Fibroblast of lung (primary cell): ENCODE results near the gene ATP6V0C. TPM values are rescaled to one million over a fixed set of nuclear protein-coding genes. Genes with fewer than 3 reads are reported as not detected.

Experiments used
- DNase-seq, 2 donors: peaks; one replicate each; pipeline versions ENCODE4 v3.0.0 to v3.0.0-alpha.2; 2010; ENCODE audit warnings: low read depth in 2 of 2
- H2AFZ ChIP-seq: 2 replicates; pipeline ENCODE4 v1.5.1; 2012; ENCODE audit warnings: low read length, control low read depth, inconsistent platforms
- H3K27ac ChIP-seq: 2 replicates; pipeline ENCODE4 v1.5.1; 2011; ENCODE audit warnings: low read length, control low read depth; ENCODE audit not compliant: insufficient read depth
- H3K27me3 ChIP-seq: 2 replicates; pipeline ENCODE4 v1.5.1; 2011; ENCODE audit warnings: mild to moderate bottlenecking, low read length; ENCODE audit not compliant: control insufficient read depth, insufficient read depth
- H3K36me3 ChIP-seq: 2 replicates; pipeline ENCODE4 v1.5.1; 2011; ENCODE audit warnings: low read length; ENCODE audit not compliant: control insufficient read depth, insufficient read depth
- H3K4me1 ChIP-seq: 2 replicates; pipeline ENCODE4 v1.5.1; 2011; ENCODE audit warnings: low read length; ENCODE audit not compliant: control insufficient read depth, insufficient read depth; ENCODE audit errors: extremely low read depth
- H3K4me2 ChIP-seq: 2 replicates; pipeline ENCODE4 v1.5.1; 2011; ENCODE audit warnings: low read length, control low read depth; ENCODE audit not compliant: insufficient read depth; ENCODE audit errors: extremely low read depth
- H3K4me3 ChIP-seq, 4 experiments: fragments of 200-600 bp in 1 of 4; sonication (generic) in 1 of 4; replicated peaks in 1 of 4; 2 replicates each; pipeline ENCODE4 v1.5.1; 2011 to 2016; ENCODE audit warnings: low read length in 4 of 4, low read depth in 3 of 4, mild to moderate bottlenecking in 3 of 4, control low read depth in 2 of 4, inconsistent platforms in 1 of 4, mixed read lengths in 1 of 4; ENCODE audit not compliant: insufficient read depth in 1 of 4; ENCODE audit errors: control extremely low read depth in 1 of 4
- H3K79me2 ChIP-seq: 2 replicates; pipeline ENCODE4 v1.5.1; 2012; ENCODE audit warnings: mild to moderate bottlenecking, low read length, inconsistent platforms; ENCODE audit not compliant: control insufficient read depth, insufficient read depth
- H3K9ac ChIP-seq: 2 replicates; pipeline ENCODE4 v1.5.1; 2011; ENCODE audit warnings: mild to moderate bottlenecking, low read length, control low read depth; ENCODE audit not compliant: insufficient read depth
- H3K9me3 ChIP-seq: 2 replicates; pipeline ENCODE4 v1.5.1; 2012; ENCODE audit warnings: low read depth, low read length; ENCODE audit not compliant: control insufficient read depth, insufficient read depth
- H4K20me1 ChIP-seq: 2 replicates; pipeline ENCODE4 v1.5.1; 2011; ENCODE audit warnings: low read length; ENCODE audit not compliant: control insufficient read depth, insufficient read depth; ENCODE audit errors: extremely low read depth
- CTCF ChIP-seq, 2 donors: IDR thresholded peaks in 1 of 2; conservative IDR thresholded peaks in 1 of 2; 1 replicate in 1 of 2; 2 replicates in 1 of 2; pipeline ENCODE4 v1.5.1; 2011 to 2012; ENCODE audit warnings: low read length in 2 of 2, control low read depth in 1 of 2, inconsistent platforms in 1 of 2, low read depth in 1 of 2, mild to moderate bottlenecking in 1 of 2
- EZH2 ChIP-seq: IDR thresholded peaks from 2 replicates; pipeline ENCODE4 v1.5.1; 2012; ENCODE audit warnings: low read length, control low read depth, mild to moderate bottlenecking; ENCODE audit errors: missing control alignments
- polyA plus RNA-seq, 2 donors: library from polyadenylated mRNA; depleted of rRNA in 1 of 2; stranded (reverse) in 1 of 2; unstranded in 1 of 2; fragments of >200 nt; gene quantifications; 2 replicates each; pipeline ENCODE4 v1.2.1, GENCODE V29; 2011 to 2012; ENCODE audit warnings: missing spikeins in 1 of 2
- total RNA-seq: library from RNA; depleted of rRNA; stranded (reverse); fragments of >200 nt; gene quantifications from 2 replicates; pipeline ENCODE4 v1.2.1, GENCODE V29; 2014

ATP6V0C gene
- total and polyA plus RNA-seq, 2 donors (not counting 1 experiment from before 2014, with no cell fraction given) = 11.2 to 43.0 TPM

GRCh38 chr16:2482708-2483534 lies 30.8 kb upstream of the ATP6V0C start:
- Histone ChIP-seq H2AFZ (peak overlapping the region; percentile 71), H4K20me1 (no peaks in the 10 kb centered on the region), H3K9ac (peak overlapping the region; percentile 65), H3K4me1 (peaks cover 17% of the 10 kb centered on the region), H3K4me3 (peak overlapping the region in 3 of 4 experiments; percentile 1 to 47 (median 29)), H3K9me3 (no peaks in the 10 kb centered on the region), H3K36me3 (no peaks in the 10 kb centered on the region), H3K27ac (peak overlapping the region; percentile 70), H3K27me3 (no peaks in the 10 kb centered on the region), H3K4me2 (peak overlapping the region; percentile 66), H3K79me2 (peaks cover 3% of the 10 kb centered on the region)
- TF ChIP-seq CTCF (conservative IDR thresholded peaks at IDR 0.05 in 1 of 2, IDR thresholded peaks at IDR 0.05 in 1 of 2; ENCODE audit: low read depth in 1 of 2, low read length in 2 of 2) (no peak), EZH2 (no peak)
- DNase-seq = peak; percentile 53 to 64

- no peak for DNase-seq
- no peak overlapping the region for H2AFZ ChIP-seq
- H3K9ac ChIP-seq = no peak overlapping the region
- no peaks in the 10 kb centered on the region for H3K27me3 ChIP-seq
- no peak overlapping the region for H3K27ac ChIP-seq
- no peaks in the 10 kb centered on the region for H3K9me3 ChIP-seq
- H3K36me3 ChIP-seq = no peaks in the 10 kb centered on the region
- H3K4me2 ChIP-seq = no peak overlapping the region
- peaks cover 3% of the 10 kb centered on the region for H3K79me2 ChIP-seq
- no peak overlapping the region for H3K4me3 ChIP-seq
- TF ChIP-seq EZH2 (no peak), CTCF (conservative IDR thresholded peaks at IDR 0.05 in 1 of 2, IDR thresholded peaks at IDR 0.05 in 1 of 2; ENCODE audit: low read depth in 1 of 2, low read length in 2 of 2) (no peak)
- no peaks in the 10 kb centered on the region for H4K20me1 ChIP-seq
- peaks cover 17% of the 10 kb centered on the region for H3K4me1 ChIP-seq
These were observed 29.5 kb upstream of the ATP6V0C start for GRCh38 chr16:2483939-2484897.

- no peak for DNase-seq
- no peak overlapping the region for H3K27ac ChIP-seq
- no peaks in the 10 kb centered on the region for H3K27me3 ChIP-seq
- H3K4me1 ChIP-seq = peaks cover 17% of the 10 kb centered on the region
- peaks cover 3% of the 10 kb centered on the region for H3K79me2 ChIP-seq
- H4K20me1 ChIP-seq = no peaks in the 10 kb centered on the region
- H3K36me3 ChIP-seq = no peaks in the 10 kb centered on the region
- H3K4me3 ChIP-seq = no peak overlapping the region
- no peak for TF ChIP-seq CTCF (conservative IDR thresholded peaks at IDR 0.05 in 1 of 2, IDR thresholded peaks at IDR 0.05 in 1 of 2; ENCODE audit: low read depth in 1 of 2, low read length in 2 of 2)
- TF ChIP-seq EZH2 = no peak
- no peak overlapping the region for H2AFZ ChIP-seq
- no peak overlapping the region for H3K9ac ChIP-seq
- no peak overlapping the region for H3K4me2 ChIP-seq
- no peaks in the 10 kb centered on the region for H3K9me3 ChIP-seq
These were observed 28.7 kb upstream of the ATP6V0C start for GRCh38 chr16:2484898-2485508.
